NCI-H1105 (cell line): ENCODE measurements around the gene CABYR.
A peak's percentile ranks its signal among the peaks of the same experiment; 100 is the strongest.
"Not testable (repeated sequence)": the region's sequence is repeated elsewhere in the genome, so short reads cannot be mapped to it uniquely, and the experiment has no call there.

Source experiments
- DNase-seq: peaks from one replicate; lab custom pipeline; 2025; lab: John Stamatoyannopoulos, UW

Gene CABYR

DNA sequence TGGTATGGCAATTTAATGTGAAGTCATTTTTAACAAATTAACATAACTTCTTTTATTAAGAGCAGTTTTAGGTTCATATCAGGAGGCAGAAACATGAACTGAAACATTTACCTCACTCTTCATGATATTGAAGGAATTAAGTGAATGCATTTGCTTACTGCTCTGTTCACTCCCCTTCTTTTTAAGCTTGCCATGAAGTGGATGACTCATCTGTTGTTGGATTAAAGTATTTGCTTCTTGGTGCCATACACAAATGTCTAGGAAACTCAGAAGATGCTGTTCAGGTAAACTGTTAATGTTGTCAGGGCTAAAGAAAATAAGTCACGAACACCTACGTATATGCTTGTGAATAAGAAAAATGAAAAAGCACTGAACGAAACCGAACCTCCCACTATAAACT is 10.2 kb upstream of the CABYR start:
- no peak for DNase-seq

DNA sequence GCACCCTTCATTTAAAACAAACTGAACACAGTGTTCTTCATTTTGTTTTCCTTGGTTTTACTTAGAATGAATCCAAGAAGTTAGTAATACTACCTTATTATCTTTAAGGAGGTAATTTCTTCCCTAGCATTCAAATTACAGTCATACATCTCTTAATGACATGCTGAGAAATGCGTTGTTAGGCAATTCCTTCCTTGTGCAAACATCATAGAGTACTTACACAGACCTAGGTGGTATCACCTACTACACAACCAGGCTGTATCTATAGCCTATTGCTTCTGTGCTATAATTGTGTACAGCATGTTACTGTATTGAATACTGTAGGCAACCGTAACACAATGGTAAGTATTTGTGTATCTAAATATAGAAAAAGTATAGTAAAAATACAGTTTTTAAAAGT is 8.4 kb upstream of the CABYR start:
- no peak for DNase-seq

DNA sequence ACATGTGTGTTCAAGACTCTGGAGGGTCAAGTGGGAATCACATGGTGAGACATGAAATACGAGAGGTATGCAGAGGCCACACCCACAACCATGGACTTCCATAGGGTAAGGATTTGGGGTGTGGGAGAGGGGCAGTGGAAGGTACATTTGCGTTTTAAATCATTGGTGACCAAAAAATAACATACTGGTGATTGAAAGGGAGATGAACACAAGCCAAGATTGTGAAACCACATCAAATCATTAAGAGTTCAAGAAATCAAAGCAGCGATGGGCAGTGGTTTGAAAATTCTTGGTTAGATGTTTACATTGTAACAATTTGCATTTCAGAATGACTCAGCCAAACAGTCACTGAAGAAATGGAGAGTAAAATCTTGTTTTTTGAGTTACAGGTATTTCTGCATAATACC is 1.9 kb upstream of the CABYR start:
- no peak for DNase-seq

DNA sequence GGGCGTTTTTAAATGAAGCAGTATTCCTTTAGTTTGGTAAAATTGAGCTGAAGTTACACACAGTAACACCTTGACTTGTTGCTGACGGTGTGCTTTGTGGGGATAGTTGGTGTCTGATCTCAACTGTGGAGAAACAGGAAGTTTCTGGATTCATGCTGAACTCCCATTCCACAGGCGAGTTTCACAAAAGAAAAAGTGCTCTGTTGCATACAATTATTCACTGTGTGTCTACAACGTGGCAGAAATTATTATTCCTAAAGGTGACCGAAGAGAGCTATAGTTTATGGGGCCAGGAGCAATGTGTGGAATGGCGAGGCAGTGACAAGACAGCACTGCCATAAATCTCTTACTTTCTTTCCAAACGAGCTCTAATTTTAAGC is 463 bp upstream of the CABYR start:
- DNase-seq: no peak

DNA sequence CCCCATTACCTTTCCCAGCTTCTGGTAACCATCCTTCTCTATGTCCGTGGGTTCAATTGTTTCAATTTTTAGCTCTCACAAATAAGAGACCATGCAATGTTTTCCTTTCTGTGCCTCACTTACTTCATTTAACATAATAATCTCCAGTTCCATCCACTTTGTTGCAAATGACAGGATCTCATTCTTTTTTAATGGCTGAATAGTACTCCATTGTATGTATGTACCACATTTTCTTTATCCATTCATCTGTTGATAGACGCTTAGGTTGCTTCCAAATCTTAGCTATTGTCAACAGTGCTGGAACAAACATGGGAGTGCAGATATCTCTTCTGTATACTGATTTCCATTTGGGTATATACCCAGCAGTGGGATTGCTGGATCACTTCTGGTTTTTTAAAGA is 1.8 kb downstream of the CABYR start:
- DNase-seq: no peak

DNA sequence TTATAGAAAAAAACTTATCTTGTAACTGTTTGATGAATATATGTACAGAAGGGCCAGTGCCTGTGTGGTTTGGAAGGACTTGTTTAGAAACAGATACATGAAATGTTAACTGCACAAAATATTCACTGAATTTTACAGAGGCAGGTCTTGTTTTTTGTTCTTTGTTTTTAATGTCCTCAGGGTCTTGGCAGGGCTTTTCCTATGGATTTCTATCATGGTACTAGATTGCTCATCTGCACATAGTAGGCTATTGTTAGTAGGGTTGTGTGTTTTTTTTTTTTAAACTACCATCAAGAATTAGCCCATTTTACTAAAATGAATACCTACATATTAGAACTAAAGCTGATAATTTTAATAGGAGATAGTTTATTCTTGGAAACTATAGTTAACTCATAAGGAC is 3.5 kb downstream of the CABYR start:
- no peak for DNase-seq

DNA sequence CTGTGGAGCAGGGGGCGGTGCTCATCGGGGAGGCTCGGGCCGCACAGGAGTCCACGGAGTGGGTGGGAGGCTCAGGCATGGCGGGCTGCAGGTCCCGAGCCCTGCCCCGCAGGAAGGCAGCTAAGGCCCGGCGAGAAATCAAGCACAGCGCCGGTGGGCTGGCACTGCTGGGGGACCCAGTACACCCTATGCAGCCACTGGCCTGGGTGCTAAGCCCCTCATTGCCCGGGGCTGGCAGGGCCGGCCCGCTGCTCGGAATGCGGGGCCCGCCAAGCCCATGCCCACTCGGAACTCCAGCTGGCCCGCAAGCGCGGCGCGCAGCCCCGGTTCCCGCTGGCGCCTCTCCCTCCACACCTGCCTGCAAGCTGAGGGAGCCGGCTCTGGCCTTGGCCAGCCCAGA is 10.7 kb downstream of the CABYR start:
- not testable (repeated sequence) for DNase-seq

DNA sequence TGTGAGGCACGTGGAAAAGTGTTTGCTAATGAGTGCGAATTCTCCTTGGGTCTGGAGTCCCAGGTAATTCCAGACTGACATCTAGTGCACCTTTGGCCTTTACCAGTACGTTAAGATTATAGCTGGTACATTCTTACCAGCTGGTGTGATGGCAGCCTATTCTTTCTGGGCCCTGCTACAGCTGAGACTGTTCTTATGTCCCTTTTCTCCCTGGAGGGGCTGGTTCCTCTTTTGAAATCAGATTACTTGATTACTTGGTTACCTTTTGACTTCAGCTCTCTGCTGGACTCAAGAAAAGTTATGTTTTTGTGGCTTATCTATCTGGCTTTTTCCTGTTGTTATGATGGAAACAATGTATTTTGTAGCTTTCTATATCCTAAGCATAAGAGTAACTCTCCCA is 14.5 kb downstream of the CABYR start:
- no peak for DNase-seq

DNA sequence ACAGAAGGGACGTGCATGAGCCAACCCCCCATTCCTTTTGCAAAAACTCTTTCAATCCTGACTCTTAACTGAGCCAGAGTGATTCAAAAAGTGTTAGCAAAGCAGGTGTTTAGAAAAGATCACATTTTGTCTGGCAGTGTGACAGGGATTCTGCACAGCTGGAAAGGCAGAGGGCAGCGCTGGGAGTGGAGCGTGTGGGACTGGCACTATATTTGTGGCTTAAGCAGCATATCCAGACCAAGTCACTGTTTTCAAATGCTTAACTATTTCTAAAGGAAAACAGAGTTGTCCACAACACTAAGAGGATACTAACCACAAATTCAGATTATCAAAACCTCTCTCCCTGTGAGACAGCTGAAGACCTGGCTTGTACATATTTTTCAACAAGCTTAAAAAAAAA is 19.0 kb downstream of the CABYR start:
- DNase-seq: no peak

DNA sequence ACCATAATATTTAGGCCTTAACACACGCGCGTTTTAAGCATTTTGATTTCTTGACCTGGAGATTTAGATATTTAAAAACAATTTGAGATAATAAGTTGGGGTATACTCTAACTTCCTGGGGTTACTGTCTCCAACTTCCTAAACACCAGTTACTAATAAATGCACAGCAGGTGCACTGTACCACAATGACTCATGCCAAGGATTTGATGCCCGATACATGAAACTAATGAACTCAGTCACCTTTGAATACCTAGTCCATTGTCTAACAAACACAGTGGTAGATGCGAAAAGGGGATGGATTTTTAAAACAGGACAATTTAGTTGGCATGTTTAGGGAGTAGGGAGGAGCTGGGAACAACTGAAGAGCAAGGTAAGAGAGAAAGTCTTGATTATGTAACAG is 21.2 kb downstream of the CABYR start:
- DNase-seq: no peak

DNA sequence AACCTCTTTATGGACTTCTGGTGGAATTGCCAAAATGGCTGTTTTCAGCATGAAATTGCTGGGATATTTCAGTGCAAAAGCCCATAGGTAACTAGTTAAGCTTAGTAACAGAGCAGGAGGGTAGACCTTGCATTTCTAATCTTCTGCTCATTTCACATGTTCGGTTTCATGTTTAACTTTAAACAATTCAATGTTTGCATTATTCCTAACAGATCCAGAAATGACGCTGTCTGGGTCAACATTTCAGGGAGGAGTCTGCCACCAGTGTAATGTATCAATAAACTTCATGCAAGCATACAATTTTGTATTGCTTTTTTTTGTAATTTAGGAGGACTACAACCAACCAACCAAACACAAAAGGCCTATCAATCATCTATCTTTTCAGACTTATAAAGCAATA is 22.4 kb downstream of the CABYR start:
- DNase-seq: no peak

DNA sequence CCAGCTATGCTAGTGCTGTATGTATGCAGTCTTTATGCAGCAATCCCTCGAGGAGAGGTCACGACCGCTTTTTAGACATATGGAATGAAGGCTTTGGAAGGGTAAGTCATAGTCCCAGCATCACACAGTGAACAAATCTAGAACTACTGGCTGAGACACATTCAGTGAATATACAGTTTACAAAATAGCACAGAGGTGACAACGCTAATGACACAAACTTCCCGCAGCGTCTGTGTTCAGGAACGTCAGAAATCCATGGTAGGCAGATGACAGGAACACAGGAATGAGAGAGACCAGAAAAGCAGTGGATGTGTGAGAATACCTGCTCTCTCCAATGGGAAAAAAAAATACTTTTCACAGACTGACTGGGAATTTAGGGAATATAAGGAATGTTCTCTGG is 29.6 kb downstream of the CABYR start:
- no peak for DNase-seq

DNA sequence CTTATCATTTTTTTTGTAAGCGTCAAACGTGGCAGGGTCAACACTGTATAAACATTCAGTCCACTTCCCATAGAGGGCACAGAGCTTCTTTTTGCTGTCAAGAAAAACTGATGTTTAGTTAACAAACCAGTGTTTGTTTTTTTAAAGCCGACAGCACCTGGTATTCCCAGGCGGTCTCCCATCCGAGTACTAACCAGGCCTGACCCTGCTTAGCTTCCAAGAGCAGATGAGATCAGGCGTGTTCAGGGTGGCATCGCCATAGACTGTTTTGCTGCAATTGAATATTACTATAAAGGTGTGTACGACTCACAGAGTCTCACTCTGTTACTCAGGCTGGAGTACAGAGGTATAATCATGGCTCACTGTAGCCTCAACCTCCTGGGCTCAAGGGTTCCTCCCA is 31.5 kb downstream of the CABYR start:
- DNase-seq: no peak

DNA sequence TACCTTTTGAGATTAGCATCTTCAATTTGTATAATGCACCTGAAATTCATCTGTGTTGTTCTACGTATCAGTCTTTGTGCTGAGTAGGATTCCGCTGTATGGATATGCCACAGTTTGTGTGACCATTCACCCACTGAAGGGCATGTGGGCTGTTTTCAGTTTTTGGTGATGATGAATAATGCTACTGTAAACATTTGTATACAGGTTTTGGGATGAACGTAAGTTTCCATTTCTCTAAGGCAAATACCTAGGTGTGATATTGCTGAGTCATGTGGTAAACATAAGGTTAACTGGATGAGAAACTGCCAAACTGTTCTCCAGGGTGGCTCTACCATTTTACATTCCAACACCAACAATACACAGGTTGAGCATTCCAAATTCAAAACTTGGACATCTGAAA is 35.1 kb downstream of the CABYR start:
- DNase-seq: no peak

DNA sequence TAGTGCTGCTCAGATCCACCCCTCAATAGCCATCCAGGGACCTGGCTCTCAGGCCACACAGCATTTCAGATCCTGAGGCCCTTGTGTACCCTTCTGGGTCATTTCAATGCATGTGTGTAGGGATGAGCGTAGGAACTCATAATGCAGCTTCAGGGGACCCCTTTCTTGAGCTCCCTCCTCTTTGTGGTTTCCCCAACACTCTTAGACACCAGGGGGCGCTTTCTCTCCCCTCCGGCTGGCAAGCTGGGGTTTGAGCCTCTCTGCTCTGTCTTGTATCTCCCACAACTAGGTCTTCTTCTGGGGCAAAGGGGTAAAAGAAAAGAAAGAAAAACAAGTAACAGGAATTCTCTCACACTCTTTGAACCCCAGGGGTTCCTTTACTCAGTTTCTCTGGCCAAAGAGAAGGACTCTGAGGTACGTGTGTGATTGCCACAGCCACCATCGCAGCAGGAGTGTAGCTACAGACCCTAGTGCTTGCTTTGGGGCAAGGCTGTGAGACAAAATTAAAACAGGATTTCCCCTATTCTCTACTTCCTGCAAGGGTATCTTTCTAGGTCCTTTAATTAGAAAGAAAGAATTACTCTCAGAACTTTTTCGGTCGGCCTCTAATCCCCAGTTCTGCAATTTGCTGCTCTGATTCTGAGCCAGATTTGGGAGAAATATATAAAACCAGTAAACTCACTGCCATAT is 38.0 kb downstream of the CABYR start:
- peak; percentile 21 for DNase-seq

DNA sequence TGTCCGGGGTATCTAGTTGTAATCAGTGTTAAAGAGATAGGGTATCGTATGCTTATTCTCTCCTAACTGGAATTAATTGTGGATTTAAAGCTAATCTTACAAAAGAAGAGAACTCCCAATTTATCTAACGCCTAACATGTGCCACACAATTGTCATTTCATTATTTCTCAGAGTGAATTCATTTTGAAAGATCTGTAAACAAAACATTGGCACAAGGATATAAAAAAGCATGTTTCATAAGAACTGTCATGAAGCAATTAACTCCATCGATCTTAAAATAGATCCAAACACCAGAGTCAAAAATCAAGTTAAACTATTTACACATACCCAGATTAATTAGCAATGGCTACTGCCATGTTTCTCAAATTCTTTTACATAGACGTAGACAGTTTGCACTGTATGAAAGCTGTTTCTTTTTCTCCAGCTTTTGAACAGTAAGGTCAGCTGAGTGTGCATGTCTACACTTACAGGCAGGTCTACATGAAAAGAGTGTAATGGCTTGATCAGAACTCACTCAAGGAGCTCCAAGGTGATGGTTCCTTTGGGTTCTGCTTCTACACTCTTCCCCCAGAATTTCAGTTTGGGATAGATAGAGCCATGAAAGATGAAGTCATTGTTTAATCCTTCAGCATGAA is 38.8 kb downstream of the CABYR start:
- DNase-seq: no peak

DNA sequence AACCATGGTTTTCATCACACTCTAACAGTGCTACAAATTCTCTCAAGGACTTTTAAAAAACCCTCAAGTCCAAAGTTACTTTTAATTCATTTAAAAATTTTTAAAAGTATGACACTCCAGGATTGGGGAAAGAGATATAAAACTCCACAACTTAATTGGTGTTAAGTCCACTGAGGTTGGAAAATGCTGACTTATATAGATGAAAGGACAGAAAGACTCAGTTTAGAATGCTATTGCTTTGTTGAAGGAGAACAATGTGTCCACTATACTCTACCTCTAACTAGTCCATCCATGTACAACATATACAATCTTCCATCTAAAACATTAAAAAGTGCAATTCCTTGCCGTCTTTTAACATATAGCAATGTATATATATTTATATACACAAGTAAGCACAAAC is 41.2 kb downstream of the CABYR start:
- DNase-seq: no peak

DNA sequence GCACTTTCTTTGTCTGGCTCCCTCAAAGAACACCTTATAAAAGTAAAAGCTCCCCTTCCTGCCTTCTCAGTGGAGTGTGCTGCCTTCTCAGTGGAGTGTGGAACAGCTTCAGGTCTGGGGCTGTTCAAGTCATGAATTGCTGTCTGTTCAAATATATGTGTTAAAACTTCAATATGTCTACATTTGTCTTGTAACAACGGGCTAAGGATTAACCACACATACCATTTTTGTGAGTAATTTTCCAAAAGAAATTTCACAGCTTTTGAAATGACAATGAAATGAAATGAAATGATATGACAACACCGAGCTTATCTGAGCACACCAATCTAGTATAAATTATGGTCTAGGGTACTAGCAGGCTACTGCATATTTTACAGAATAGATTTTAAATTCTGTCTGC is 42.9 kb downstream of the CABYR start:
- no peak for DNase-seq

DNA sequence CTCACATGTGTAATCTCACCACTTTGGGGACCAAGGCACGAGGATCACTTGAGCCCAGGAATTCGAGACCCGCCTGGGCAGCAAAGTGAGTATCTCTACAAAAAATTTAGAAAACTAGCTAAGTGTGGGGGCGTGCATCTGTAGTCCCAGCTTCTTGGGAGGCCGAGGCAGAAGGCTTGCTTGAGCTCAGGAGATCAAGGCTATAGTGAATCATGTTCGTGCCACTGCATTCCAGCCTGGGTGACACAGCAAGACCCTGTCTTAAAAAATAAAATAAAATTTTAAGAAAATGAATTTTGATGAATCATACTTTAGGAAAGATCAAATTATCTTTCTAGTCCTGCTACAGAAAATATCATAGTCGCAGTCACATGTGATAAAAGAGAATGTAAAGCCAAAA is 46.9 kb downstream of the CABYR start:
- no peak for DNase-seq

DNA sequence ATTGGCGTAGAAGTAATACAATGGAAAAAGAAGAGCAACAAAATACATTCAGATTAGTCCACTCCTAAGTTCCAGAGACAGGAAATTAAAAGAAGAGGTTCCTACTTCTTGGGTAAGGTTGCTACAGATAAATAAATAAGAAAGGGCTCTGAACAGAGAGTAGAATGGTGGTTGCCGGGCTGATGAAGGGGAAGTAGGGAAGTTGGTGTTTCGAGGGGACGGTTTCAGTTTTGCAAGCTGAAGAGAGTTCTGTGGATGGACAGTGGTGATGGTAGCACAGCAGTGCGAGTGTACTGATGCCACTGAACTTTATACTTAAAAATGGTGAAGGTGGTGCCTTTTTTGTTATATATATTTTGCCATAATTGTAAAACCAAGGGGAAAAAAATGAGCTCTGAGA is 48.2 kb downstream of the CABYR start:
- DNase-seq: no peak

DNA sequence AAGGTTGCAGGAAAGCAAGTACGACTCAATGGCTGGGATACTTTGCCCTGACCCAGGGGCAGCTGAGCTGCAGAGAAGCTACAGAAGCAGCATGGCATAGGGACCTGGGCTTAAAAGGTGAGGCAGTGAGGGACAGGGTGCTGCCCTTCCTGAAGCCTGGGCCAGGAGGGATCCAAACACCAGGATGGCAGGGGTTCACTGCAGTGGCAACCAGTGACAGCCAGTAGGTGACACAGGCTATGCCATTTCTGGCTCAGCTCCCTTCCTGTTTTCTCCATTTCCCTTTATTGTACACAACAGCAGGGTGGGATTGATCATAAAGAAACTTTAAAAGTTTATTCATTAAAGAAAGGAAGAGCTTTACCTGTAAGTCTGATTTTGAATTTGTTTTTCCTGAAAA is 48.8 kb downstream of the CABYR start:
- DNase-seq: no peak

DNA sequence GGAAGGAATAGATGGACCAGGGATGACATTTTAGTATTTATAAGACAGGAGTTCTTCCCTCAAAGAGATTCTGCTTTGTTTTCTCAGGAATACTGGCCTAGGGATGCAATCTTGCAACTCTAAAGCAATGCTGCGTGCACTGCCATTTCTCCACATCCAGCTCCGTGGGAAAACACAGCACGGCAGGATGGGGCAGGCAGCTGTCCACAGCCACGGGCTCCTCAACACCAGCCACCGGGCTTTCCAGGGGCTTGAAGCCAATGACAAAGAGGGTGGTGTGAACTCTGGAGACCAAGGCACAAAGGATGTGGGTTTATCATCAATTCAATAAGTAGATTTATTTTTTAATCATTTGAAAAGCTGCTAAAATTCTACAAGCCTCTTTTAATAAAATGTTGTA is 49.3 kb downstream of the CABYR start:
- no peak for DNase-seq

DNA sequence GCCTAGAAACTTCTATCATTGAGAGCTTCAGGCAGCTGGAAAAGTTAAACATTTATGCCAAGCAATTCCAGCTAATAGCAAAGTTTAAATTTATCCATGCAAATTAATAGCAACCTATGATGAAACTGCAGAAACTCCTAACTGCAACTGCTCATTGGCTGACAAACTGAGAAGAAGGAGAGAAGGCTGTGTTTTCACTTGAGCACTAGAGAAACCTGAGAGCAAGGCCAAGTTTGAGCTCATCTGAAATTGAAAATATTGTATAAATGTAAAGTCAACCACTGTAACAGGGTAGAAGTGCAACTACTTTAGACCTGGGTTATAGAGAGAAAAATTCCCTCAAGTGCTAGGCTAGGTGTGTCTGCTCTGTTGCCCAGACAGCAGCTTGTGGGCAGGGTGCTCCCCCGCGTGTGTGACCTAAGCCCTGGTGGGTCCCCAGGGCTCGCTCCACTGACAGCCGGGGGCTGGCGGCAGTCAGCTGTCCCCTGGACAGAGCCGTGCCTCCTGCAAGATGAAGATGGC is 50.2 kb downstream of the CABYR start:
- no peak for DNase-seq
